ENCODE measurements around the gene FIGLA. TPM values are rescaled to one million over a fixed set of nuclear protein-coding genes. Genes with fewer than 3 reads are reported as not detected.

FIGLA gene
- polyA plus RNA-seq, 1 of the 3 experiments (the other 2 are of a cell fraction): not detected

- TF ChIP-seq REST (IDR thresholded peaks at IDR 0.05; ENCODE audit: low read depth, low read length): no peak
Measured at GRCh38 chr2:70771446-70771845, 19.0 kb downstream of the FIGLA start (continued).

- ChIA-PET CTCF (interaction anchor here (0.6 to 4.1 kb wide), 20 partner anchors 8 to 466 kb away, joined by 3 to 40 read pairs (median 10); partner anchors contain the start of genes FAM136A and FIGLA), POLR2A (interaction anchor here (0.6 kb wide), 2 partner anchors 22 to 480 kb away, joined by 3 to 4 read pairs; no protein-coding TSS in a partner anchor)
Measured at GRCh38 chr2:70769450-70769849, 21.0 kb downstream of the FIGLA start.

GRCh38 chr2:70768590-70769085 lies 21.8 kb downstream of the FIGLA start:
- H3F3A ChIP-seq (replicated peaks; ENCODE audit: insufficient read depth): no peaks in the 10 kb centered on the region
- H2AFZ ChIP-seq (ENCODE audit: low read depth): no peak overlapping the region
- no peak overlapping the region for H3K4me2 ChIP-seq
- H4K20me1 ChIP-seq (ENCODE audit: insufficient read depth): no peaks in the 10 kb centered on the region
- no peak for DNase-seq
- H3K36me3 ChIP-seq (replicated peaks in 1 of 2; ENCODE audit: control insufficient read depth in 1 of 2, insufficient read depth in 2 of 2, low read length in 1 of 2): no peaks in the 10 kb centered on the region
- H3K9me2 ChIP-seq: no peaks in the 10 kb centered on the region
- H3K27ac ChIP-seq (ENCODE audit: low read depth in 2 of 2, low read length in 1 of 2): no peak overlapping the region
- WGBS (ENCODE audit: low lambda C conversion rate): 49% methylated on average over 7 of the region's 7 CpGs
- H3K4me1 ChIP-seq (ENCODE audit: control insufficient read depth in 1 of 2, insufficient read depth in 2 of 2, low read depth in 1 of 2, low read length in 1 of 2): peaks cover 0 to 10% of the 10 kb centered on the region in 2 experiments; a peak in 2 of 4 replicates
- no peak overlapping the region; a peak in 1 of 4 replicates for H3K4me3 ChIP-seq (ENCODE audit: low read depth in 2 of 2, low read length in 1 of 2)
- POLR2A ChIA-PET: interaction anchor here (0.6 to 1.3 kb wide), 5 partner anchors 10 to 480 kb away, joined by 3 to 6 read pairs (median 4); partner anchors contain the start of gene SNRPG
- no peaks in the 10 kb centered on the region for H3K9me3 ChIP-seq
- H3K9ac ChIP-seq: no peak overlapping the region
- CTCF ChIA-PET: interaction anchor here (0.6 to 4.1 kb wide), 38 partner anchors 9 to 465 kb away, joined by 3 to 40 read pairs (median 7); partner anchors contain the start of genes FAM136A and FIGLA
- H3K79me2 ChIP-seq (ENCODE audit: insufficient read depth): no peaks in the 10 kb centered on the region
- H3K27me3 ChIP-seq (ENCODE audit: insufficient read depth): peaks cover 25% of the 10 kb centered on the region
- TF ChIP-seq POLR2AphosphoS5 (IDR thresholded peaks at IDR 0.05; ENCODE audit: low read depth, low read length): no peak
- TF ChIP-seq USF2 (IDR thresholded peaks at IDR 0.05; ENCODE audit: borderline replicate concordance, low read depth, low read length): no peak
- TF ChIP-seq NFIC (IDR thresholded peaks at IDR 0.05; ENCODE audit: borderline replicate concordance): no peak
- TF ChIP-seq FOSL2 (IDR thresholded peaks at IDR 0.05; ENCODE audit: borderline replicate concordance, low read depth): no peak
- no peak for TF ChIP-seq MEF2A (IDR thresholded peaks at IDR 0.05; ENCODE audit: borderline replicate concordance, low read depth)
- no peak for TF ChIP-seq SIN3A (IDR thresholded peaks at IDR 0.05; ENCODE audit: borderline replicate concordance, low read depth, low read length)
- no peak for TF ChIP-seq RAD21 (IDR thresholded peaks at IDR 0.05; ENCODE audit: low read length)
- TF ChIP-seq CTCF (IDR thresholded peaks at IDR 0.05): no peak
- TF ChIP-seq ELF1 (IDR thresholded peaks at IDR 0.05): no peak
- no peak for TF ChIP-seq MXI1 (IDR thresholded peaks at IDR 0.05; ENCODE audit: low read depth, low read length)
- no peak for TF ChIP-seq EZH2phosphoT487 (IDR thresholded peaks at IDR 0.05; ENCODE audit: borderline replicate concordance, low read depth)
- TF ChIP-seq YY1 (IDR thresholded peaks at IDR 0.05; ENCODE audit: low read depth): no peak
- TF ChIP-seq RCOR1 (IDR thresholded peaks at IDR 0.05; ENCODE audit: low read length): no peak
- no peak for TF ChIP-seq FOXM1 (IDR thresholded peaks at IDR 0.05; ENCODE audit: low read depth)
- no peak for TF ChIP-seq TAF1 (IDR thresholded peaks at IDR 0.05; ENCODE audit: borderline replicate concordance, low read depth, low read length)
- no peak for TF ChIP-seq GATA2 (CRISPR knock-in tag; IDR thresholded peaks at IDR 0.05)

More at GRCh38 chr2:70769450-70769849, 21.0 kb downstream of the FIGLA start:
- TF ChIP-seq GABPA (IDR thresholded peaks at IDR 0.05; ENCODE audit: low read depth) (no peak), SIN3A (IDR thresholded peaks at IDR 0.05; ENCODE audit: borderline replicate concordance, low read depth, low read length) (no peak), MAX (IDR thresholded peaks at IDR 0.05; ENCODE audit: low read depth) (no peak)
- H3F3A ChIP-seq (replicated peaks; ENCODE audit: insufficient read depth): no peaks in the 10 kb centered on the region
- H3K9me3 ChIP-seq: no peaks in the 10 kb centered on the region
- H3K4me3 ChIP-seq (ENCODE audit: low read depth in 2 of 2, low read length in 1 of 2): no peak overlapping the region
- no peaks in the 10 kb centered on the region for H3K36me3 ChIP-seq (replicated peaks in 1 of 2; ENCODE audit: control insufficient read depth in 1 of 2, insufficient read depth in 2 of 2, low read length in 1 of 2)
- WGBS (ENCODE audit: low lambda C conversion rate): 52% methylated on average over 2 of the region's 2 CpGs
- H3K27ac ChIP-seq (ENCODE audit: low read depth in 2 of 2, low read length in 1 of 2): no peak overlapping the region
- no peak for DNase-seq
- H3K9me2 ChIP-seq: no peaks in the 10 kb centered on the region
- no peak overlapping the region for H2AFZ ChIP-seq (ENCODE audit: low read depth)
- peaks cover 25% of the 10 kb centered on the region for H3K27me3 ChIP-seq (ENCODE audit: insufficient read depth)
- H3K4me1 ChIP-seq (ENCODE audit: control insufficient read depth in 1 of 2, insufficient read depth in 2 of 2, low read depth in 1 of 2, low read length in 1 of 2): peaks cover 0 to 10% of the 10 kb centered on the region in 2 experiments; a peak in 2 of 4 replicates
- no peaks in the 10 kb centered on the region for H4K20me1 ChIP-seq (ENCODE audit: insufficient read depth)
- no peak overlapping the region for H3K9ac ChIP-seq
- H3K4me2 ChIP-seq: no peak overlapping the region
- no peaks in the 10 kb centered on the region for H3K79me2 ChIP-seq (ENCODE audit: insufficient read depth)

Data from SK-N-SH (cell line).